HepG2 (cell line): ENCODE measurements around the gene LRRC53. TPM values are rescaled to one million over a fixed set of nuclear protein-coding genes. Genes with fewer than 3 reads are reported as not detected.

ENCODE experiments used
- ATAC-seq: fragments of 200-7000 bp; cut with Tn5 transposase; 3 replicates; pipeline ENCODE4 v1.9.1; 2020; ENCODE audit warnings: mild to moderate bottlenecking, moderate library complexity
- BruUV-seq: library from RNA; stranded (reverse); fragments of 400-500 nt; replicated peaks from 2 replicates; lab custom pipeline; 2021; lab: Mats Ljungman, UMichigan
- CTCF ChIA-PET: fragments of 300-600 bp; formaldehyde crosslinking; extraction: SDS; loops from one replicate; lab custom pipeline; 2021; ENCODE audit warnings: low total read pairs, inconsistent platforms, low intra/inter-chr PET ratio; lab: Yijun Ruan, JAX
- POLR2A ChIA-PET: fragments of 350-600 bp; sonication (Branson Sonifier 250); formaldehyde crosslinking; loops from one replicate; lab custom pipeline; 2020; ENCODE audit warnings: antibody characterized with exemption, inconsistent platforms; lab: Yijun Ruan, JAX
- DNase-seq: peaks from one replicate; pipeline ENCODE4 v3.0.0-alpha.2; 2015; ENCODE audit warnings: low spot score
- FAIRE-seq: peaks from 3 replicates; lab custom pipeline; 2011; peaks lifted over from hg19 to GRCh38; lab: Jason Lieb, UNC
- H2AFZ ChIP-seq: one replicate; pipeline ENCODE4 v1.6.1; 2011; ENCODE audit warnings: low read length, inconsistent platforms
- H3K27ac ChIP-seq: fragments of 300-600 bp; 3 replicates; pipeline ENCODE4 v1.8.0; 2011; ENCODE audit warnings: mixed run types, mild to moderate bottlenecking, mixed read lengths, low read length, inconsistent platforms; ENCODE audit not compliant: insufficient read depth; ENCODE audit errors: extremely low read length
- H3K27me3 ChIP-seq, 2 experiments: fragments of 200-600 bp in 1 of 2; 2 replicates in 1 of 2; 3 replicates in 1 of 2; pipeline versions ENCODE4 v1.6.0 to v1.8.0; 2011; ENCODE audit warnings: low read length in 2 of 2, mild to moderate bottlenecking in 2 of 2, moderate library complexity in 2 of 2, inconsistent platforms in 1 of 2; ENCODE audit not compliant: insufficient read depth in 2 of 2, control insufficient read depth in 1 of 2
- H3K36me3 ChIP-seq, 2 experiments: fragments of 200-600 bp in 1 of 2; replicated peaks in 1 of 2; 2 replicates in 1 of 2; 3 replicates in 1 of 2; pipeline versions ENCODE4 v1.5.1 to v1.8.0; 2011; ENCODE audit warnings: low read length in 2 of 2, inconsistent platforms in 1 of 2; ENCODE audit not compliant: insufficient read depth in 2 of 2, control insufficient read depth in 1 of 2
- H3K4me1 ChIP-seq: 2 replicates; pipeline ENCODE4 v1.5.1; 2012; ENCODE audit warnings: low read length, inconsistent platforms; ENCODE audit not compliant: insufficient read depth
- H3K4me2 ChIP-seq: 2 replicates; pipeline ENCODE4 v1.6.0; 2011; ENCODE audit warnings: low read depth, low read length, inconsistent platforms
- H3K4me3 ChIP-seq, 3 experiments: fragments of 200-600 bp in 1 of 3; sonication (generic), shearing (Covaris generic) in 1 of 3; replicated peaks in 1 of 3; 2 replicates each; pipeline ENCODE4 v1.5.1; 2011 to 2016; ENCODE audit warnings: low read length in 3 of 3, inconsistent platforms in 2 of 3, low read depth in 2 of 3, mild to moderate bottlenecking in 2 of 3, control low read depth in 1 of 3, mixed read lengths in 1 of 3; ENCODE audit not compliant: insufficient read depth in 1 of 3
- H3K79me2 ChIP-seq: one replicate; pipeline ENCODE4 v1.6.1; 2011; ENCODE audit warnings: low read length, inconsistent platforms; ENCODE audit not compliant: insufficient read depth
- H3K9ac ChIP-seq: 2 replicates; pipeline ENCODE4 v1.6.0; 2011; ENCODE audit warnings: mild to moderate bottlenecking, low read depth, low read length, inconsistent platforms; ENCODE audit not compliant: insufficient read depth
- H3K9me3 ChIP-seq: 2 replicates; pipeline ENCODE4 v1.5.1; 2012; ENCODE audit warnings: mild to moderate bottlenecking, low read length
- H4K20me1 ChIP-seq: 2 replicates; pipeline ENCODE4 v1.6.0; 2011; ENCODE audit warnings: inconsistent platforms, mild to moderate bottlenecking, low read length, moderate library complexity; ENCODE audit not compliant: insufficient read depth
- CBX2 ChIP-seq, 2 experiments: fragments of 200-600 bp in 1 of 2; sonication (generic); formaldehyde crosslinking in 1 of 2; IDR thresholded peaks; 2 replicates each; pipeline versions ENCODE4 v1.7.0 to v1.8.1; 2018 to 2022; ENCODE audit warnings: low read depth in 2 of 2, low read length in 1 of 2, mild to moderate bottlenecking in 1 of 2, missing genetic modification reagents in 1 of 2
- CSRNP2 ChIP-seq: sonication (generic); formaldehyde crosslinking; conservative IDR thresholded peaks from 2 replicates; pipeline ENCODE4 v1.8.0; 2022; ENCODE audit warnings: low read depth, missing genetic modification reagents
- HNF1B ChIP-seq: sonication (generic); formaldehyde crosslinking; IDR thresholded peaks from 2 replicates; pipeline ENCODE4 v1.5.1; 2020; ENCODE audit warnings: mild to moderate bottlenecking, moderate library complexity, missing genetic modification reagents
- HOXA9 ChIP-seq: sonication (generic); formaldehyde crosslinking; IDR thresholded peaks from 2 replicates; pipeline ENCODE4 v1.8.1; 2022; ENCODE audit warnings: missing genetic modification reagents, mild to moderate bottlenecking, moderate library complexity, borderline replicate concordance
- MTA1 ChIP-seq: sonication (generic); formaldehyde crosslinking; IDR thresholded peaks from 2 replicates; pipeline ENCODE4 v1.4.0; 2020; ENCODE audit warnings: missing genetic modification reagents, mild to moderate bottlenecking, borderline replicate concordance
- MYNN ChIP-seq: sonication (generic); formaldehyde crosslinking; IDR thresholded peaks from 2 replicates; pipeline ENCODE4 v1.4.0; 2020; ENCODE audit warnings: mild to moderate bottlenecking, low read depth, missing genetic modification reagents
- RXRB ChIP-seq: IDR thresholded peaks from 2 replicates; pipeline ENCODE4 v1.6.1; 2016; ENCODE audit warnings: borderline replicate concordance, missing genetic modification reagents, missing compliant biosample characterization
- TRIM24 ChIP-seq: sonication (generic); formaldehyde crosslinking; IDR thresholded peaks from 2 replicates; pipeline ENCODE4 v1.8.0; 2022; ENCODE audit warnings: mild to moderate bottlenecking, missing genetic modification reagents
- ZIK1 ChIP-seq: sonication (generic); formaldehyde crosslinking; IDR thresholded peaks from 2 replicates; pipeline ENCODE4 v1.5.0; 2020; ENCODE audit warnings: mild to moderate bottlenecking, low read depth, missing genetic modification reagents, borderline replicate concordance
- ZNF230 ChIP-seq: sonication (generic); formaldehyde crosslinking; IDR thresholded peaks from 2 replicates; pipeline ENCODE4 v1.4.0; 2020; ENCODE audit warnings: mild to moderate bottlenecking, missing genetic modification reagents
- ZNF326 ChIP-seq: sonication (generic); formaldehyde crosslinking; IDR thresholded peaks from 2 replicates; pipeline ENCODE4 v1.4.0; 2020; ENCODE audit warnings: missing genetic modification reagents, borderline replicate concordance
- ZNF33B ChIP-seq: sonication (generic); formaldehyde crosslinking; IDR thresholded peaks from 2 replicates; pipeline ENCODE4 v1.5.1; 2020; ENCODE audit warnings: mild to moderate bottlenecking, missing genetic modification reagents
- ZNF724P ChIP-seq: sonication (generic); formaldehyde crosslinking; IDR thresholded peaks from 2 replicates; pipeline ENCODE4 v1.8.0; 2022; ENCODE audit warnings: missing genetic modification reagents, borderline replicate concordance
- ZNF737 ChIP-seq: sonication (generic); formaldehyde crosslinking; IDR thresholded peaks from 2 replicates; pipeline ENCODE4 v1.5.0; 2020; ENCODE audit warnings: missing genetic modification reagents, mild to moderate bottlenecking, borderline replicate concordance
- WGBS: methylation state at CpG from one replicate; pipeline ENCODE4 v1.1.6; 2017; ENCODE audit warnings: low lambda C conversion rate; 5-methylcytosine and 5-hydroxymethylcytosine counted together
- in situ Hi-C: cut with HindIII; loops from 2 replicates; pipeline ENCODE4 v1.10.0; 2017; ENCODE audit warnings: low pct_unique_long_range_greater_than_20kb; ENCODE audit not compliant: extremely low pct_ligation_motif_present
- intact Hi-C: fragments of 100-400 bp; cut with micrococcal nuclease; formaldehyde crosslinking; loops from one replicate; pipeline ENCODE4 v1.10.0; 2022; ENCODE audit not compliant: unreplicated experiment
- polyA plus RNA-seq, 8 experiments: library from polyadenylated mRNA; depleted of rRNA in 3 of 8; stranded (reverse) in 7 of 8; unstranded in 1 of 8; fragments of >200 nt; fragmentation: Illumina TruSeq in 4 of 8; extraction: Trizol in 4 of 8; gene quantifications; 2 replicates each; pipeline versions ENCODE4 v1.2.1 to v1.2.3, GENCODE V29; 2011 to 2016; ENCODE audit warnings: low read depth in 4 of 8, missing spikeins in 1 of 8, mixed read lengths in 1 of 8; ENCODE audit not compliant: insufficient read depth in 1 of 8
- total RNA-seq, 5 experiments: library from RNA; depleted of rRNA; stranded (reverse); fragments of >200 nt; fragmentation: Illumina TruSeq; extraction: Trizol; gene quantifications; 2 replicates each; pipeline ENCODE4 v1.2.3, GENCODE V29; 2016; ENCODE audit warnings: low read depth in 1 of 5
- TF ChIP-seq, protein P1 (sequence below): sonication (generic); formaldehyde crosslinking; IDR thresholded peaks from 2 replicates; pipeline ENCODE4 v1.4.0; 2020; ENCODE audit warnings: missing genetic modification reagents

The LRRC53 gene
- total and polyA plus RNA-seq, 2 of the 13 experiments (the other 11 are each of a cell fraction or from before 2014, with no cell fraction given), result not detected

DNA sequence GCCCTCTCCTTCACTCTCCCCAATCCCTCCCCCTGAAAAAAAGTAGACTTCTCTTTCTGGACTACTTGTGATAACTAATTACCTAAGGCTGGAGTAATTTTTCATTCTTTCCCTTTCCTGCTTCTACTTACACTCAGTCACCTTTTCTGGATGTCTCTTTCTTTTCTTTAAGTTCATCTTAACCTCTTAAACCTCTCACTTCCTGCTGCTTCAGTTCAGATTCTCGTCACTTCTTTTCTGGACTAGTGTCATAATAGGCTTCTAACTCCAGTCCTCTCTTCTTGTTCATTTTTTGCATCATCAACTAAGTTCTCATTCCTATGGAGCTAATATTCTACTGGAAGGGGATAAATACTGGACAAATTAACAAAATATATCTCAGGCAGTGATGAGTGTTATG, 75.4 kb downstream of the LRRC53 start (continued):
- TF ChIP-seq ZNF230 (no peak), MTA1 (CRISPR knock-in tag) (no peak), CSRNP2 (CRISPR knock-in tag) (no peak), ZNF33B (CRISPR knock-in tag) (no peak), HOXA9 (no peak), ZNF724P (CRISPR knock-in tag) (no peak), ZIK1 (CRISPR knock-in tag) (no peak)
- TF ChIP-seq, protein P1, sequence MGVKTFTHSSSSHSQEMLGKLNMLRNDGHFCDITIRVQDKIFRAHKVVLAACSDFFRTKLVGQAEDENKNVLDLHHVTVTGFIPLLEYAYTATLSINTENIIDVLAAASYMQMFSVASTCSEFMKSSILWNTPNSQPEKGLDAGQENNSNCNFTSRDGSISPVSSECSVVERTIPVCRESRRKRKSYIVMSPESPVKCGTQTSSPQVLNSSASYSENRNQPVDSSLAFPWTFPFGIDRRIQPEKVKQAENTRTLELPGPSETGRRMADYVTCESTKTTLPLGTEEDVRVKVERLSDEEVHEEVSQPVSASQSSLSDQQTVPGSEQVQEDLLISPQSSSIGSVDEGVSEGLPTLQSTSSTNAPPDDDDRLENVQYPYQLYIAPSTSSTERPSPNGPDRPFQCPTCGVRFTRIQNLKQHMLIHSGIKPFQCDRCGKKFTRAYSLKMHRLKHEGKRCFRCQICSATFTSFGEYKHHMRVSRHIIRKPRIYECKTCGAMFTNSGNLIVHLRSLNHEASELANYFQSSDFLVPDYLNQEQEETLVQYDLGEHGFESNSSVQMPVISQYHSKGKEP (CRISPR knock-in tag), result no peak

GRCh38 chr1:74436078-74436477, 76.3 kb downstream of the LRRC53 start:
- FAIRE-seq (no peak), ATAC-seq (no peak), DNase-seq (no peak)
- Histone ChIP-seq H3K79me2 (no peaks in the 10 kb centered on the region), H4K20me1 (no peaks in the 10 kb centered on the region), H2AFZ (no peak overlapping the region), H3K4me3 (no peak overlapping the region), H3K9me3 (no peaks in the 10 kb centered on the region), H3K36me3 (no peaks in the 10 kb centered on the region), H3K4me1 (no peaks in the 10 kb centered on the region), H3K9ac (no peak overlapping the region), H3K4me2 (no peak overlapping the region), H3K27ac (no peak overlapping the region), H3K27me3 (no peaks in the 10 kb centered on the region)
- POLR2A ChIA-PET, result no interaction called here
- intact Hi-C loops, result no loop called here
- BruUV-seq, result no TSS peak
- CTCF ChIA-PET, result no interaction called here
- WGBS, result 5% methylated on average over 1 of the region's 1 CpG
- in situ Hi-C loops, result no loop called here
- no peak for TF ChIP-seq ZNF326 (CRISPR knock-in tag)
- no peak for TF ChIP-seq TRIM24 (CRISPR knock-in tag)
- TF ChIP-seq CBX2 (IDR thresholded peaks at IDR 0.05; ENCODE audit: low read depth, low read length), result no peak
- no peak for TF ChIP-seq CBX2 (CRISPR knock-in tag; IDR thresholded peaks at IDR 0.05; ENCODE audit: low read depth)
- no peak for TF ChIP-seq RXRB (CRISPR knock-in tag)
- TF ChIP-seq MYNN (CRISPR knock-in tag), result no peak
- TF ChIP-seq ZNF737 (CRISPR knock-in tag), result no peak
- TF ChIP-seq HNF1B (CRISPR knock-in tag), result no peak
